Astrocyte (in vitro differentiated cells and primary cell): ENCODE measurements around the gene PCBP1. TPM values are rescaled to one million over a fixed set of nuclear protein-coding genes. Genes with fewer than 3 reads are reported as not detected.
A peak's percentile ranks its signal among the peaks of the same experiment; 100 is the strongest.

Experiments used
- DNase-seq: peaks from one replicate; pipeline ENCODE4 v3.0.0-alpha.2; 2010; ENCODE audit warnings: low read depth
- FAIRE-seq: peaks from 2 replicates; lab custom pipeline; 2011; peaks lifted over from hg19 to GRCh38; lab: Jason Lieb, UNC
- H2AFZ ChIP-seq: 2 replicates; pipeline ENCODE4 v1.6.0; 2012; ENCODE audit warnings: low read depth, low read length, inconsistent platforms
- H3K27ac ChIP-seq: 2 replicates; pipeline ENCODE4 v1.5.1; 2011; ENCODE audit warnings: low read depth, low read length, inconsistent platforms
- H3K27me3 ChIP-seq: 2 replicates; pipeline ENCODE4 v1.6.0; 2011; ENCODE audit warnings: low read length, inconsistent platforms; ENCODE audit not compliant: insufficient read depth
- H3K36me3 ChIP-seq: 2 replicates; pipeline ENCODE4 v1.5.1; 2011; ENCODE audit warnings: low read length, inconsistent platforms; ENCODE audit not compliant: insufficient read depth
- H3K4me1 ChIP-seq: 2 replicates; pipeline ENCODE4 v1.5.1; 2011; ENCODE audit warnings: low read length, inconsistent platforms; ENCODE audit not compliant: insufficient read depth
- H3K4me2 ChIP-seq: 2 replicates; pipeline ENCODE4 v1.6.0; 2012; ENCODE audit warnings: low read length, inconsistent platforms
- H3K4me3 ChIP-seq: 2 replicates; pipeline ENCODE4 v1.5.1; 2011; ENCODE audit warnings: low read depth, mild to moderate bottlenecking, low read length, inconsistent platforms; ENCODE audit not compliant: insufficient read depth
- H3K79me2 ChIP-seq: 2 replicates; pipeline ENCODE4 v1.6.0; 2012; ENCODE audit warnings: mild to moderate bottlenecking, low read length, inconsistent platforms; ENCODE audit not compliant: insufficient read depth
- H3K9ac ChIP-seq: 2 replicates; pipeline ENCODE4 v1.6.0; 2012; ENCODE audit warnings: mild to moderate bottlenecking, low read length, inconsistent platforms
- H3K9me3 ChIP-seq: 2 replicates; pipeline ENCODE4 v1.5.1; 2012; ENCODE audit warnings: low read depth, mild to moderate bottlenecking, low read length, inconsistent platforms; ENCODE audit not compliant: insufficient read depth
- H4K20me1 ChIP-seq: 2 replicates; pipeline ENCODE4 v1.6.0; 2012; ENCODE audit warnings: low read length, inconsistent platforms; ENCODE audit not compliant: insufficient read depth
- H3K27ac Mint-ChIP-seq: one replicate; pipeline ENCODE4 v1.8.0; 2021; ENCODE audit warnings: mild to moderate bottlenecking, mixed read lengths; ENCODE audit not compliant: unreplicated experiment
- H3K27me3 Mint-ChIP-seq: one replicate; pipeline ENCODE4 v1.8.0; 2021; ENCODE audit warnings: low read depth, mixed read lengths; ENCODE audit not compliant: unreplicated experiment
- H3K36me3 Mint-ChIP-seq: one replicate; pipeline ENCODE4 v1.8.0; 2021; ENCODE audit warnings: low read depth, mixed read lengths; ENCODE audit not compliant: unreplicated experiment
- H3K4me1 Mint-ChIP-seq: one replicate; pipeline ENCODE4 v1.8.0; 2021; ENCODE audit warnings: low read depth, mixed read lengths; ENCODE audit not compliant: unreplicated experiment
- H3K4me3 Mint-ChIP-seq: one replicate; pipeline ENCODE4 v1.8.0; 2021; ENCODE audit warnings: mild to moderate bottlenecking, moderate library complexity, mixed read lengths; ENCODE audit not compliant: unreplicated experiment
- H3K9me3 Mint-ChIP-seq: one replicate; pipeline ENCODE4 v1.8.0; 2021; ENCODE audit warnings: mild to moderate bottlenecking, mixed read lengths; ENCODE audit not compliant: unreplicated experiment
- CTCF ChIP-seq: IDR thresholded peaks from 2 replicates; pipeline ENCODE4 v1.5.1; 2011; ENCODE audit warnings: low read depth, mild to moderate bottlenecking, inconsistent platforms, low read length, moderate library complexity; ENCODE audit not compliant: insufficient read depth
- EZH2 ChIP-seq: IDR thresholded peaks from 2 replicates; pipeline ENCODE4 v1.6.1; 2012; ENCODE audit warnings: mild to moderate bottlenecking, low read length, inconsistent platforms; ENCODE audit not compliant: insufficient read depth
- total RNA-seq: library from RNA; stranded (reverse); gene quantifications from 2 replicates; pipeline ENCODE4 v1.2.1, GENCODE V29; 2021

The PCBP1 gene
- total RNA-seq, 1 donor from 2014 or later = 205 TPM

GRCh38 chr2:70123051-70123828 lies 36.0 kb downstream of the PCBP1 start:
- H3K27ac ChIP-seq = peak overlapping the region; percentile 97
- no peaks in the 10 kb centered on the region for H3K79me2 ChIP-seq
- peaks cover 20% of the 10 kb centered on the region for H3K4me1 ChIP-seq
- Mint-ChIP-seq H3K9me3 (no peaks in the 10 kb centered on the region), H3K4me3 (peak overlapping the region; percentile 81), H3K36me3 (no peaks in the 10 kb centered on the region), H3K27me3 (no peaks in the 10 kb centered on the region), H3K4me1 (peaks cover 28% of the 10 kb centered on the region), H3K27ac (peak overlapping the region; percentile 98)
- TF ChIP-seq CTCF (no peak), EZH2 (no peak)
- H3K4me3 ChIP-seq = no peak overlapping the region
- H4K20me1 ChIP-seq = no peaks in the 10 kb centered on the region
- peak overlapping the region; percentile 100 for H3K4me2 ChIP-seq
- DNase-seq = peak; percentile 51
- no peaks in the 10 kb centered on the region for H3K27me3 ChIP-seq
- H2AFZ ChIP-seq = peak overlapping the region; percentile 49
- FAIRE-seq = no peak
- no peaks in the 10 kb centered on the region for H3K36me3 ChIP-seq
- peak overlapping the region; percentile 100 for H3K9ac ChIP-seq
- no peaks in the 10 kb centered on the region for H3K9me3 ChIP-seq

- H3K36me3 Mint-ChIP-seq = no peaks in the 10 kb centered on the region
- no peak overlapping the region for H3K4me3 ChIP-seq
Observed at GRCh38 chr2:70123829-70124116, 36.5 kb downstream of the PCBP1 start.

More at GRCh38 chr2:70123829-70124116, 36.5 kb downstream of the PCBP1 start:
- Histone ChIP-seq H3K9ac (peak overlapping the region; percentile 100), H3K79me2 (no peaks in the 10 kb centered on the region), H3K4me1 (peaks cover 18% of the 10 kb centered on the region), H4K20me1 (no peaks in the 10 kb centered on the region), H3K4me2 (peak overlapping the region; percentile 100), H3K27me3 (no peaks in the 10 kb centered on the region), H3K27ac (peak overlapping the region; percentile 97), H3K9me3 (no peaks in the 10 kb centered on the region), H3K36me3 (no peaks in the 10 kb centered on the region), H2AFZ (peak overlapping the region; percentile 91)
- FAIRE-seq (no peak), DNase-seq (no peak)
- Mint-ChIP-seq H3K4me1 (peaks cover 27% of the 10 kb centered on the region), H3K27me3 (no peaks in the 10 kb centered on the region), H3K9me3 (no peaks in the 10 kb centered on the region), H3K27ac (peak overlapping the region; percentile 98), H3K4me3 (peak overlapping the region; percentile 81)
- TF ChIP-seq CTCF (no peak), EZH2 (no peak)
